K562 (cell line): ENCODE data around the gene RFPL2. TPM values are rescaled to one million over a fixed set of nuclear protein-coding genes. Genes with fewer than 3 reads are reported as not detected.

Source experiments
- ATAC-seq: fragments of 200-7000 bp; cut with Tn5 transposase; 3 replicates; pipeline ENCODE4 v1.9.1; 2020; ENCODE audit warnings: moderate library complexity
- BruUV-seq: library from RNA; stranded (reverse); fragments of 400-500 nt; replicated peaks from 2 replicates; lab custom pipeline; 2021; lab: Mats Ljungman, UMichigan
- CTCF ChIA-PET: fragments of 300-600 bp; formaldehyde crosslinking; extraction: SDS; loops from one replicate; lab custom pipeline; 2021; ENCODE audit warnings: low intra/inter-chr PET ratio; lab: Yijun Ruan, JAX
- POLR2A ChIA-PET: fragments of 300-600, 350-650 bp; sonication (Branson Sonifier 250); formaldehyde crosslinking; extraction: SDS; loops from one replicate; lab custom pipeline; 2021; ENCODE audit warnings: antibody characterized with exemption, inconsistent platforms; lab: Yijun Ruan, JAX
- DNase-seq, 4 experiments: peaks; one replicate each; pipeline versions ENCODE4 v3.0.0 to v3.0.0-alpha.2; 2011 to 2018; ENCODE audit warnings: low spot score in 3 of 4, mixed read lengths in 3 of 4; ENCODE audit errors: extremely low read depth in 1 of 4
- FAIRE-seq: peaks from 2 replicates; lab custom pipeline; 2011; peaks lifted over from hg19 to GRCh38; lab: Jason Lieb, UNC
- H2AFZ ChIP-seq: 2 replicates; pipeline ENCODE4 v1.6.0; 2011; ENCODE audit warnings: low read depth, low read length, control low read depth, inconsistent platforms
- H3K27ac ChIP-seq: fragments of 200-600 bp; 3 replicates; pipeline ENCODE4 v1.8.0; 2011; ENCODE audit warnings: low read depth, mild to moderate bottlenecking, control low read depth, inconsistent platforms, low read length, moderate library complexity, mixed read lengths; ENCODE audit errors: extremely low read depth
- H3K27me3 ChIP-seq, 2 experiments: fragments of 300-600 bp in 1 of 2; 2 replicates in 1 of 2; 3 replicates in 1 of 2; pipeline versions ENCODE4 v1.6.0 to v1.8.0; 2011; ENCODE audit warnings: inconsistent platforms in 2 of 2, low read length in 2 of 2, mild to moderate bottlenecking in 1 of 2, mixed read lengths in 1 of 2, moderate library complexity in 1 of 2; ENCODE audit not compliant: control insufficient read depth in 2 of 2, insufficient read depth in 2 of 2
- H3K36me3 ChIP-seq: fragments of 300-600 bp; 3 replicates; pipeline ENCODE4 v1.8.0; 2011; ENCODE audit warnings: mild to moderate bottlenecking, low read length, inconsistent platforms; ENCODE audit not compliant: control insufficient read depth, insufficient read depth
- H3K4me1 ChIP-seq, 2 experiments: fragments of 200-600 bp in 1 of 2; replicated peaks in 1 of 2; 2 replicates in 1 of 2; 3 replicates in 1 of 2; pipeline versions ENCODE4 v1.5.1 to v1.8.0; 2011; ENCODE audit warnings: inconsistent platforms in 2 of 2, low read length in 2 of 2, mild to moderate bottlenecking in 1 of 2, mixed read lengths in 1 of 2, moderate library complexity in 1 of 2; ENCODE audit not compliant: control insufficient read depth in 2 of 2, insufficient read depth in 2 of 2
- H3K4me2 ChIP-seq: 2 replicates; pipeline ENCODE4 v1.6.1; 2011; ENCODE audit warnings: low read length, control low read depth, inconsistent platforms, mixed read lengths; ENCODE audit not compliant: insufficient read depth
- H3K4me3 ChIP-seq: fragments of 200-600 bp; sonication (generic), shearing (Covaris generic); 2 replicates; pipeline ENCODE4 v1.5.1; 2016; ENCODE audit warnings: control low read depth, inconsistent platforms
- H3K79me2 ChIP-seq: fragments of 200-600 bp; 3 replicates; pipeline ENCODE4 v1.8.0; 2011; ENCODE audit warnings: low read length, inconsistent platforms; ENCODE audit not compliant: control insufficient read depth, insufficient read depth
- H3K9ac ChIP-seq, 2 experiments: 2 replicates each; pipeline versions ENCODE4 v1.6.0 to v1.6.1; 2011; ENCODE audit warnings: low read depth in 2 of 2, low read length in 2 of 2, control low read depth in 1 of 2, inconsistent platforms in 1 of 2, mild to moderate bottlenecking in 1 of 2, mixed read lengths in 1 of 2; ENCODE audit not compliant: insufficient read depth in 1 of 2
- H3K9me1 ChIP-seq: one replicate; pipeline ENCODE4 v1.6.0; 2011; ENCODE audit warnings: inconsistent platforms, mild to moderate bottlenecking, low read length, moderate library complexity; ENCODE audit not compliant: control insufficient read depth, insufficient read depth
- H3K9me3 ChIP-seq: replicated peaks from 2 replicates; pipeline ENCODE4 v1.5.1; 2011; ENCODE audit warnings: low read depth, low read length, inconsistent platforms; ENCODE audit not compliant: control insufficient read depth, insufficient read depth
- H4K20me1 ChIP-seq: replicated peaks from 2 replicates; pipeline ENCODE4 v1.6.1; 2011; ENCODE audit warnings: low read length, inconsistent platforms, mixed read lengths; ENCODE audit not compliant: control insufficient read depth, insufficient read depth
- ATF2 ChIP-seq: sonication (generic); formaldehyde crosslinking; IDR thresholded peaks from 2 replicates; pipeline ENCODE4 v1.8.1; 2022; ENCODE audit warnings: missing genetic modification reagents
- BDP1 ChIP-seq: IDR thresholded peaks from 3 replicates; pipeline ENCODE4 v1.6.1; 2011; ENCODE audit not compliant: insufficient read length, insufficient read depth
- BRD9 ChIP-seq: fragments of 450-650 bp; IDR thresholded peaks from 2 replicates; pipeline ENCODE4 v1.6.1; 2018; ENCODE audit warnings: low read depth; ENCODE audit not compliant: partially characterized antibody
- FOS ChIP-seq: IDR thresholded peaks from 3 replicates; pipeline ENCODE4 v1.6.1; 2011; ENCODE audit not compliant: insufficient read length; ENCODE audit errors: extremely low read depth
- GATAD2A ChIP-seq: fragments of 450-650 bp; IDR thresholded peaks from 2 replicates; pipeline ENCODE4 v1.6.1; 2017
- HEY1 ChIP-seq: fragments of 250-450 bp; sonication (Bioruptor Pico); IDR thresholded peaks from 2 replicates; pipeline ENCODE4 v1.5.0; 2020; ENCODE audit warnings: mild to moderate bottlenecking, moderate library complexity, borderline replicate concordance
- L3MBTL2 ChIP-seq: fragments of 450-650 bp; IDR thresholded peaks from 2 replicates; pipeline ENCODE4 v1.6.1; 2016; ENCODE audit warnings: mild to moderate bottlenecking, moderate library complexity
- MEF2A ChIP-seq: IDR thresholded peaks from 2 replicates; pipeline ENCODE4 v1.6.1; 2011; ENCODE audit warnings: low read depth, mild to moderate bottlenecking, low read length, moderate library complexity; ENCODE audit not compliant: control insufficient read depth
- MTF1 ChIP-seq: fragments of 250-450 bp; sonication (Bioruptor Pico); IDR thresholded peaks from 2 replicates; pipeline ENCODE4 v1.9.0; 2021; ENCODE audit warnings: moderate library complexity, mild to moderate bottlenecking, inconsistent platforms, borderline replicate concordance
- NONO ChIP-seq, 2 experiments: fragments of 200-400 bp in 1 of 2; fragments of 450-650 bp in 1 of 2; formaldehyde crosslinking in 1 of 2; IDR thresholded peaks; 2 replicates each; pipeline ENCODE4 v1.6.1; 2017; ENCODE audit warnings: low read depth in 2 of 2, mild to moderate bottlenecking in 2 of 2, moderate library complexity in 2 of 2, low read length in 1 of 2
- PHTF2 ChIP-seq: fragments of 250-450 bp; sonication (Bioruptor Pico); IDR thresholded peaks from 2 replicates; pipeline ENCODE4 v1.5.0; 2021; ENCODE audit warnings: mild to moderate bottlenecking
- POLR2A ChIP-seq: fragments of 450-650 bp; conservative IDR thresholded peaks from 2 replicates; pipeline ENCODE4 v1.6.1; 2016
- POLR3G ChIP-seq: IDR thresholded peaks from 2 replicates; pipeline ENCODE4 v1.6.1; 2011; ENCODE audit not compliant: insufficient read length, insufficient replicate concordance; ENCODE audit errors: extremely low read depth
- SAFB ChIP-seq: fragments of 200-400 bp; formaldehyde crosslinking; IDR thresholded peaks from 2 replicates; pipeline ENCODE4 v1.6.1; 2017; ENCODE audit warnings: low read depth, low read length, borderline replicate concordance
- SRSF9 ChIP-seq: fragments of 200-400 bp; formaldehyde crosslinking; IDR thresholded peaks from 2 replicates; pipeline ENCODE4 v1.6.1; 2017; ENCODE audit warnings: low read depth, low read length, borderline replicate concordance
- STAT5B ChIP-seq: fragments of 250-450 bp; sonication (Bioruptor Pico); IDR thresholded peaks from 2 replicates; pipeline ENCODE4 v1.8.0; 2021; ENCODE audit warnings: mild to moderate bottlenecking, inconsistent platforms
- ZBTB43 ChIP-seq: sonication (generic); formaldehyde crosslinking; IDR thresholded peaks from 2 replicates; pipeline ENCODE4 v1.8.0; 2023; ENCODE audit warnings: mild to moderate bottlenecking, missing genetic modification reagents
- WGBS: fragments of 100-300 bp; shearing (Covaris generic); methylation state at CpG from one replicate; pipeline ENCODE4 v1.1.6; 2016; ENCODE audit warnings: low coverage, mixed read lengths; ENCODE audit not compliant: insufficient coverage; ENCODE audit errors: missing lambda C conversion rate; 5-methylcytosine and 5-hydroxymethylcytosine counted together
- in situ Hi-C: fragments of 300-500 bp; cut with MboI; formaldehyde crosslinking; loops from 4 replicates; pipeline ENCODE4 v1.15.0; 2018; ENCODE audit warnings: inconsistent platforms, mixed read lengths
- intact Hi-C: fragments of 100-400 bp; cut with micrococcal nuclease; formaldehyde crosslinking; loops from 2 replicates; pipeline ENCODE4 v1.14.2; 2022
- polyA plus RNA-seq, 8 experiments: library from polyadenylated mRNA; depleted of rRNA in 4 of 8; stranded (reverse) in 5 of 8; unstranded in 3 of 8; fragments of >200 nt; fragmentation: Nextera tagmentation in 2 of 8; fragmentation: Illumina TruSeq in 1 of 8; extraction: Ambion mirVana in 2 of 8; extraction: Trizol in 1 of 8; gene quantifications; 2 replicates each; pipeline versions ENCODE4 v1.2.1 to v1.2.3, GENCODE V29; 2011 to 2014; ENCODE audit warnings: inconsistent platforms in 1 of 8, missing spikeins in 1 of 8
- total RNA-seq, 7 experiments: library from RNA; depleted of rRNA in 6 of 7; stranded (reverse); fragments of >200 nt in 6 of 7; fragmentation: Illumina TruSeq in 2 of 7; extraction: Trizol in 2 of 7; gene quantifications; 2 replicates each; pipeline versions ENCODE4 v1.2.1 to v1.2.3, GENCODE V29; 2011 to 2021; ENCODE audit warnings: low replicate concordance in 1 of 7

RFPL2 gene
- total and polyA plus RNA-seq, 9 of the 15 experiments (the other 6 are each of a cell fraction or from before 2014, with no cell fraction given), result not detected

- no peaks in the 10 kb centered on the region for H4K20me1 ChIP-seq
- no TSS peak for BruUV-seq
- no peak overlapping the region for H3K4me2 ChIP-seq
- no peaks in the 10 kb centered on the region for H3K79me2 ChIP-seq
- WGBS, result 2% methylated on average over 21 of the region's 53 CpGs
- no peak overlapping the region for H2AFZ ChIP-seq
- ChIA-PET POLR2A (no interaction called here), CTCF (interaction anchor here (0.7 kb wide), 1 partner anchor 797 kb away, joined by 4 read pairs; no protein-coding TSS in a partner anchor)
- FAIRE-seq (no peak), ATAC-seq (no peak), DNase-seq (no peak)
- H3K9me3 ChIP-seq, result no peaks in the 10 kb centered on the region
- H3K27ac ChIP-seq, result no peak overlapping the region
- H3K27me3 ChIP-seq, result peaks cover 0 to 24% of the 10 kb centered on the region in 2 experiments; a peak in 3 of 5 replicates
- H3K4me3 ChIP-seq, result no peak overlapping the region
- H3K9me1 ChIP-seq, result no peaks in the 10 kb centered on the region
- H3K36me3 ChIP-seq, result no peaks in the 10 kb centered on the region
- intact Hi-C loops, result no loop called here
- TF ChIP-seq NONO (IDR thresholded peaks at IDR 0.05; ENCODE audit: low read depth in 2 of 2, low read length in 1 of 2), result no peak
- no peak for TF ChIP-seq POLR3G
- no peak for TF ChIP-seq L3MBTL2
- TF ChIP-seq ATF2 (CRISPR knock-in tag), result no peak
- no peak for TF ChIP-seq STAT5B
- no peak for TF ChIP-seq MTF1 (CRISPR knock-in tag)
- no peak for TF ChIP-seq MEF2A
- no peak for TF ChIP-seq SRSF9
- no peak for TF ChIP-seq GATAD2A
- TF ChIP-seq SAFB, result no peak
- no peak for TF ChIP-seq POLR2A
- no peak for TF ChIP-seq FOS
- TF ChIP-seq ZBTB43 (CRISPR knock-in tag), result no peak
- no peak for TF ChIP-seq BRD9
- TF ChIP-seq HEY1, result no peak
- no peak for TF ChIP-seq BDP1
- TF ChIP-seq PHTF2 (CRISPR knock-in tag), result no peak
- H3K9ac ChIP-seq, result no peak overlapping the region
- in situ Hi-C loops, result no loop called here
- H3K4me1 ChIP-seq, result peaks cover 0 to 26% of the 10 kb centered on the region in 2 experiments; a peak in 2 of 5 replicates
These were observed 1.5 kb downstream of the RFPL2 start for GRCh38 chr22:32203181-32204039.
